H9 (cell line): ENCODE measurements around the gene PIH1D2. TPM values are rescaled to one million over a fixed set of nuclear protein-coding genes. Genes with fewer than 3 reads are reported as not detected.
"Not testable (repeated sequence)": the region's sequence is repeated elsewhere in the genome, so short reads cannot be mapped to it uniquely, and the experiment has no call there.

Experiments used
- DNase-seq: peaks from one replicate; pipeline ENCODE4 v3.0.0-alpha.2; 2017
- H2AFZ ChIP-seq: one replicate; pipeline ENCODE4 v1.6.1; 2013; ENCODE audit warnings: mild to moderate bottlenecking, low read length, control low read depth, moderate library complexity
- H2AK5ac ChIP-seq: 2 replicates; pipeline ENCODE4 v1.6.1; 2013; ENCODE audit warnings: low read length, control low read depth, mixed read lengths; ENCODE audit not compliant: insufficient read length
- H2BK120ac ChIP-seq: one replicate; pipeline ENCODE4 v1.6.1; 2013; ENCODE audit warnings: low read depth, mild to moderate bottlenecking, low read length, control low read depth, inconsistent platforms; ENCODE audit not compliant: poor library complexity, severe bottlenecking
- H2BK12ac ChIP-seq: 2 replicates; pipeline ENCODE4 v1.6.1; 2013; ENCODE audit warnings: low read length, control low read depth, mixed read lengths, low read depth; ENCODE audit not compliant: insufficient read length
- H2BK15ac ChIP-seq: 2 replicates; pipeline ENCODE4 v1.6.1; 2013; ENCODE audit warnings: low read depth, low read length, control low read depth
- H2BK20ac ChIP-seq: one replicate; pipeline ENCODE4 v1.6.1; 2013; ENCODE audit warnings: low read depth, mild to moderate bottlenecking, low read length, control low read depth, inconsistent platforms; ENCODE audit not compliant: poor library complexity, severe bottlenecking
- H2BK5ac ChIP-seq: 2 replicates; pipeline ENCODE4 v1.6.1; 2013; ENCODE audit warnings: low read length, control low read depth, mixed read lengths; ENCODE audit not compliant: insufficient read length
- H3K14ac ChIP-seq: 2 replicates; pipeline ENCODE4 v1.6.1; 2013; ENCODE audit warnings: low read length, control low read depth; ENCODE audit not compliant: insufficient read depth
- H3K18ac ChIP-seq: 2 replicates; pipeline ENCODE4 v1.6.1; 2013; ENCODE audit warnings: low read depth, mild to moderate bottlenecking, mixed read lengths, low read length, control low read depth; ENCODE audit not compliant: insufficient read length
- H3K23ac ChIP-seq: 2 replicates; pipeline ENCODE4 v1.6.1; 2013; ENCODE audit warnings: low read length, control low read depth, mixed read lengths, low read depth; ENCODE audit not compliant: insufficient read length
- H3K23me2 ChIP-seq: 2 replicates; pipeline ENCODE4 v1.6.1; 2013; ENCODE audit warnings: low read depth, mild to moderate bottlenecking, mixed read lengths, low read length, control low read depth; ENCODE audit not compliant: insufficient read length, poor library complexity, severe bottlenecking
- H3K27ac ChIP-seq: 2 replicates; pipeline ENCODE4 v1.5.1; 2013; ENCODE audit warnings: low read length, control low read depth, mixed read lengths, low read depth; ENCODE audit not compliant: insufficient read length
- H3K27me3 ChIP-seq: 2 replicates; pipeline ENCODE4 v1.6.1; 2013; ENCODE audit warnings: low read length, control low read depth, inconsistent platforms; ENCODE audit not compliant: insufficient read depth
- H3K4ac ChIP-seq: 2 replicates; pipeline ENCODE4 v1.6.1; 2013; ENCODE audit warnings: low read depth, mild to moderate bottlenecking, control low read depth, inconsistent platforms, low read length, moderate library complexity
- H3K4me1 ChIP-seq: 2 replicates; pipeline ENCODE4 v1.6.1; 2013; ENCODE audit warnings: low read length, control low read depth, inconsistent platforms; ENCODE audit not compliant: insufficient read depth
- H3K4me2 ChIP-seq: 2 replicates; pipeline ENCODE4 v1.6.1; 2013; ENCODE audit warnings: low read length, control low read depth, mixed read lengths; ENCODE audit not compliant: insufficient read length, insufficient read depth
- H3K56ac ChIP-seq: 2 replicates; pipeline ENCODE4 v1.6.1; 2013; ENCODE audit warnings: low read depth, mild to moderate bottlenecking, mixed read lengths, low read length, control low read depth; ENCODE audit not compliant: insufficient read length
- H3K79me1 ChIP-seq: 2 replicates; pipeline ENCODE4 v1.6.1; 2013; ENCODE audit warnings: low read depth, mild to moderate bottlenecking, moderate library complexity, low read length, control low read depth, inconsistent platforms; ENCODE audit not compliant: insufficient read depth, poor library complexity, severe bottlenecking
- H3K79me2 ChIP-seq: 2 replicates; pipeline ENCODE4 v1.6.1; 2013; ENCODE audit warnings: low read length, control low read depth, inconsistent platforms; ENCODE audit not compliant: insufficient read depth
- H3K9ac ChIP-seq: 2 replicates; pipeline ENCODE4 v1.6.1; 2013; ENCODE audit warnings: low read length, control low read depth, mixed read lengths; ENCODE audit not compliant: insufficient read length; ENCODE audit errors: extremely low read depth
- H3K9me3 ChIP-seq: one replicate; pipeline ENCODE4 v1.6.1; 2013; ENCODE audit warnings: low read depth, low read length, inconsistent platforms; ENCODE audit not compliant: control insufficient read depth
- H3T11ph ChIP-seq: one replicate; pipeline ENCODE4 v1.6.1; 2013; ENCODE audit warnings: mild to moderate bottlenecking, low read length, control low read depth, inconsistent platforms
- H4K20me1 ChIP-seq: one replicate; pipeline ENCODE4 v1.6.1; 2013; ENCODE audit not compliant: control insufficient read depth, insufficient read length, insufficient read depth
- H4K5ac ChIP-seq: 2 replicates; pipeline ENCODE4 v1.6.1; 2013; ENCODE audit warnings: low read depth, mild to moderate bottlenecking, mixed read lengths, low read length, control low read depth; ENCODE audit not compliant: insufficient read length
- H4K8ac ChIP-seq: replicated peaks from 2 replicates; pipeline ENCODE4 v1.6.1; 2013; ENCODE audit warnings: low read length, control low read depth, mixed read lengths, low read depth; ENCODE audit not compliant: insufficient read length
- H4K91ac ChIP-seq: 2 replicates; pipeline ENCODE4 v1.6.1; 2013; ENCODE audit warnings: low read depth, mild to moderate bottlenecking, moderate library complexity, mixed read lengths, low read length, control low read depth; ENCODE audit not compliant: insufficient read length
- H3K27ac Mint-ChIP-seq, 3 experiments: 2 replicates in 2 of 3; 3 replicates in 1 of 3; pipeline ENCODE4 v1.8.0; 2020 to 2021; ENCODE audit warnings: mixed read lengths in 3 of 3, mild to moderate bottlenecking in 1 of 3, moderate library complexity in 1 of 3
- H3K27me3 Mint-ChIP-seq: 2 replicates; pipeline ENCODE4 v1.8.0; 2021; ENCODE audit warnings: low read depth, mild to moderate bottlenecking, moderate library complexity, mixed read lengths
- H3K36me3 Mint-ChIP-seq, 3 experiments: 2 replicates in 2 of 3; 3 replicates in 1 of 3; pipeline ENCODE4 v1.8.0; 2020 to 2021; ENCODE audit warnings: low read depth in 3 of 3, mixed read lengths in 3 of 3; ENCODE audit not compliant: insufficient read depth in 1 of 3
- H3K4me1 Mint-ChIP-seq, 2 experiments: 2 replicates each; pipeline ENCODE4 v1.8.0; 2020; ENCODE audit warnings: mixed read lengths in 2 of 2
- H3K4me3 Mint-ChIP-seq, 2 experiments: 2 replicates in 1 of 2; 3 replicates in 1 of 2; pipeline ENCODE4 v1.8.0; 2020 to 2021; ENCODE audit warnings: mild to moderate bottlenecking in 2 of 2, mixed read lengths in 2 of 2, moderate library complexity in 1 of 2
- H3K9me3 Mint-ChIP-seq, 2 experiments: 2 replicates in 1 of 2; 3 replicates in 1 of 2; pipeline ENCODE4 v1.8.0; 2020; ENCODE audit warnings: mild to moderate bottlenecking in 2 of 2, mixed read lengths in 2 of 2, moderate library complexity in 1 of 2
- WGBS: extraction: QIAGEN DNeasy Blood & Tissue Kit; methylation state at CpG from one replicate; pipeline ENCODE4 v1.1.7; 2013; ENCODE audit warnings: missing lambda C conversion rate, low lambda C conversion rate, mixed read lengths; ENCODE audit not compliant: insufficient read length; ENCODE audit errors: extremely low coverage; 5-methylcytosine and 5-hydroxymethylcytosine counted together
- total RNA-seq: library from RNA; stranded (reverse); gene quantifications from 2 replicates; pipeline ENCODE4 v1.2.1, GENCODE V29; 2021
- TF ChIP-seq, protein P1 (sequence below): fragments of 200-600 bp; sonication (generic); conservative IDR thresholded peaks from 3 replicates; pipeline ENCODE4 v1.8.0; 2021; ENCODE audit warnings: antibody characterized with exemption, mild to moderate bottlenecking

PIH1D2 gene
- total RNA-seq, 1 experiment from 2014 or later: 1.1 TPM

DNA sequence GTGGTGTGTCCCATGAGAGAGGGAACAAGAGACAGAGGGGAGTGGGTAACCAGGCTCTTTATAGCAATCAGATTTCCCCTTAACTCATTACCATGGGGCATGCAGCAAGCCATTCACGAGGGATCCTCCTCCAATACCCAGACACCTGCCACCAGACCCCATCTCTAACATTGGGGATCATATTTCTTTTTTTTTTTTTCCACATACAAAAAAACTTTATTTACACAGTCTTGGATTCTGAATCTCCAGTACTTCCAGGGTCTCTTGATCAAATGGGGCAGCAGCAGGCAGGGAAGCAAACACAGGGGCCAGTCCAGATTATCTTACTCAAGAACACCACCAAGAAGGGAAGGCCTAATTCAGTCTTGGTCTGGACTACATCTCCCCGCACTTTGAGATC lies 44.4 kb downstream of the PIH1D2 start:
- Histone ChIP-seq H3K23me2 (peaks cover 3% of the 10 kb centered on the region), H4K20me1 (no peaks in the 10 kb centered on the region), H2BK120ac (no peak overlapping the region), H2BK20ac (no peak overlapping the region), H2BK15ac (no peak overlapping the region), H2AFZ (no peak overlapping the region), H2BK12ac (no peak overlapping the region), H2BK5ac (no peak overlapping the region), H3K27ac (no peak overlapping the region), H3K18ac (no peak overlapping the region), H3K14ac (no peak overlapping the region), H4K91ac (no peak overlapping the region), H3K27me3 (no peaks in the 10 kb centered on the region), H3K79me1 (peaks cover 2% of the 10 kb centered on the region), H3K4me1 (no peaks in the 10 kb centered on the region), H2AK5ac (no peak overlapping the region), H4K8ac (no peak overlapping the region), H3K56ac (no peak overlapping the region), H3K4me2 (no peak overlapping the region), H3T11ph (no peak overlapping the region), H3K79me2 (peaks cover 3% of the 10 kb centered on the region; the same call in 1 of the 2 replicates), H3K9ac (no peak overlapping the region), H4K5ac (no peak overlapping the region), H3K9me3 (no peaks in the 10 kb centered on the region), H3K4ac (no peak overlapping the region), H3K23ac (no peak overlapping the region)
- no CpG with 5 or more reads among the region's 2 CpGs for WGBS
- no peaks in the 10 kb centered on the region; a peak in 1 of 5 replicates for H3K9me3 Mint-ChIP-seq
- peaks cover 3 to 6% of the 10 kb centered on the region in 2 experiments; a peak in 3 of 4 replicates for H3K4me1 Mint-ChIP-seq
- no peak for DNase-seq
- no peak overlapping the region for H3K4me3 Mint-ChIP-seq
- TF ChIP-seq, protein P1, sequence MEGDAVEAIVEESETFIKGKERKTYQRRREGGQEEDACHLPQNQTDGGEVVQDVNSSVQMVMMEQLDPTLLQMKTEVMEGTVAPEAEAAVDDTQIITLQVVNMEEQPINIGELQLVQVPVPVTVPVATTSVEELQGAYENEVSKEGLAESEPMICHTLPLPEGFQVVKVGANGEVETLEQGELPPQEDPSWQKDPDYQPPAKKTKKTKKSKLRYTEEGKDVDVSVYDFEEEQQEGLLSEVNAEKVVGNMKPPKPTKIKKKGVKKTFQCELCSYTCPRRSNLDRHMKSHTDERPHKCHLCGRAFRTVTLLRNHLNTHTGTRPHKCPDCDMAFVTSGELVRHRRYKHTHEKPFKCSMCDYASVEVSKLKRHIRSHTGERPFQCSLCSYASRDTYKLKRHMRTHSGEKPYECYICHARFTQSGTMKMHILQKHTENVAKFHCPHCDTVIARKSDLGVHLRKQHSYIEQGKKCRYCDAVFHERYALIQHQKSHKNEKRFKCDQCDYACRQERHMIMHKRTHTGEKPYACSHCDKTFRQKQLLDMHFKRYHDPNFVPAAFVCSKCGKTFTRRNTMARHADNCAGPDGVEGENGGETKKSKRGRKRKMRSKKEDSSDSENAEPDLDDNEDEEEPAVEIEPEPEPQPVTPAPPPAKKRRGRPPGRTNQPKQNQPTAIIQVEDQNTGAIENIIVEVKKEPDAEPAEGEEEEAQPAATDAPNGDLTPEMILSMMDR: no peak
- H3K27ac Mint-ChIP-seq: no peak overlapping the region
- peaks cover 38 to 62% (median 52%) of the 10 kb centered on the region in 3 experiments for H3K36me3 Mint-ChIP-seq
- H3K27me3 Mint-ChIP-seq: no peaks in the 10 kb centered on the region

DNA sequence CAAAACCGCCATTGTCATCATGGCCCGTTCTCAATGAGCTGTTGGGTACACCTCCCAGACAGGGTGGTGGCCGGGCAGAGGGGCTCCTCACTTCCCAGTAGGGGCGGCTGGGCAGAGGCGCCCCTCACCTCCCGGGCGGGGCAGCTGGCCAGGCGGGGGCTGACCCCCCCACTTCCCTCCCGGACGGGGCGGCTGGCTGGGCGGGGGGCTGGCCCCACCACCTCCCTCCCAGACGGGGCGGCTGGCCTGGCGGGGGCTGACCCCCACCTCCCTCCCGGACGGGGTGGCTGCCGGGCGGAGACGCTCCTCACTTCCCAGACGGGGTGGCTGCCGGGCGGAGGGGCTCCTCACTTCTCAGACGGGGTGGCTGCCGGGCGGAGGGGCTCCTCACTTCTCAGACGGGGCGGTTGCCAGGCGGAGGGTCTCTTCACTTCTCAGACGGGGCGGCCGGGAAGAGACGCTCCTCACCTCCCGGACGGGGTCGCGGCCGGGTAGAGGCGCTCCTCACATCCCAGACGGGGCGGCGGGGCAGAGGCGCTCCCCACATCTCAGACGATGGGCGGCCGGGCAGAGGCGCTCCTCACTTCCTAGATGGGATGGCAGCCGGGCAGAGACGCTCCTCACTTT lies 46.9 kb downstream of the PIH1D2 start:
- H3K79me2 ChIP-seq, H3K9me3 ChIP-seq, DNase-seq, H3K79me1 ChIP-seq, H4K5ac ChIP-seq, H2AK5ac ChIP-seq, H3K4me3 Mint-ChIP-seq, H2BK12ac ChIP-seq, H2BK20ac ChIP-seq, H2BK120ac ChIP-seq, H3K4me2 ChIP-seq, H3K18ac ChIP-seq, H3K9ac ChIP-seq, H3K56ac ChIP-seq, H2BK5ac ChIP-seq, H3T11ph ChIP-seq, H3K14ac ChIP-seq, H3K4me1 ChIP-seq, H4K20me1 ChIP-seq, H3K27ac Mint-ChIP-seq, H3K23ac ChIP-seq, H2BK15ac ChIP-seq, H3K27ac ChIP-seq, H3K23me2 ChIP-seq, H3K27me3 Mint-ChIP-seq, H4K8ac ChIP-seq, H3K27me3 ChIP-seq, H3K9me3 Mint-ChIP-seq, H2AFZ ChIP-seq, H3K4ac ChIP-seq, H4K91ac ChIP-seq: not testable (repeated sequence)
- peaks cover 30 to 42% (median 33%) of the 10 kb centered on the region in 3 experiments for H3K36me3 Mint-ChIP-seq
- H3K4me1 Mint-ChIP-seq: peaks cover 11 to 13% of the 10 kb centered on the region in 2 experiments
- no CpG with 5 or more reads among the region's 49 CpGs for WGBS
